T-helper 1 cell treated with Interleukin-12 subunit alpha and Interleukin-12 subunit beta and Interleukin-4 antibody, amounts not matched to agents 30 ng/mL and 1 ng/mL, for 36 hours (primary cell): ENCODE data around the gene PSMC1. TPM values are rescaled to one million over a fixed set of nuclear protein-coding genes. Genes with fewer than 3 reads are reported as not detected.
"Not testable (repeated sequence)": the region's sequence is repeated elsewhere in the genome, so short reads cannot be mapped to it uniquely, and the experiment has no call there.

Source experiments
- intact Hi-C: fragments of 100-400 bp; cut with micrococcal nuclease; formaldehyde crosslinking; loops from one replicate; pipeline ENCODE4 v1.15.1; 2024
- total RNA-seq: library from RNA; stranded (reverse); gene quantifications from 2 replicates; pipeline ENCODE4 v1.2.3, GENCODE V29; 2022

The PSMC1 gene
- 110 and 120 TPM in 2 replicates for total RNA-seq

DNA sequence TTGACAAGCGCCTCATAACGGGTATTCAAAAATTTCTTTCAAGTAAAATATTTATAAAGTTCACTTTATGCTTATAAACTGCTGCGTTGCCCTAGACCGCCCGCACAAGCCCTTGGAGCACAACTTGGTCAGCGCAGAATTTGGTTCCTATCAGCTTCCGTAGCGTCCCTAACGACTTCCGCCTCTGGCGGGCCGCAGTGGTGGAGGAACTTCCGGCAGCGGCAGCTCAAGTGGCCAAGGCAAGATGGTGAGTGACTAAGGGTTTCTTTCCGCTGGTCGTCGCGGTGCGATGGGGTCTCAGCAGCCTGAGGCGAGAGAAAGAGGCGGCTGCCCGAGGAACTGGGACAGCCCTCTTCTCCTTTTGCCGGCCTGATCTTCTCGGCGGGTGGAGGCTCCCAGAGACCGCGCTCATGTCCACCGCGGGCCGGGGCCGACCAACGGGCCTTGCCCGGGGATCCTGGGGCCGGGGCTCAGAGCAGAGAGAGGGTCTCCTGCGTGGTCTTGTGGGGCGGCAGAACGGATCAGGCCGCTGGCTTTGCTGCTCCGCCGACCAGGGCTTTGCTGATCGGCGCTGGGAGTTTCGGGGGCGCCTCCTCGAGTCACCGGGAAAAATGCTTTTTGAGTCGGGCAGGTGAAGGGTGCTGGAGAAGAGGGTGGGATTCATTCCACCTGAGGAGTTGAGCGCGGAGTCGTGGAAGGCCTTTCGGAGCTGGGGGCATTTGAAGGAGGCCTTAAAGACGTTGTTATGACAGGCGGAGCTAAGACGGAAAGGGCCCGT lies at the start of gene PSMC1:
Gene PSMC1, plus strand, starts transcription at position 200 of the 778 bp plus-strand sequence. Its CDS starts 45 bp downstream, at position 245.
- intact Hi-C loops = loop anchor here (1.0 to 5.0 kb wide), 11 partner anchors 22 to 1694 kb away; partner anchors contain the start of genes FOXN3, TDP1, TTC8 and ZC3H14

DNA sequence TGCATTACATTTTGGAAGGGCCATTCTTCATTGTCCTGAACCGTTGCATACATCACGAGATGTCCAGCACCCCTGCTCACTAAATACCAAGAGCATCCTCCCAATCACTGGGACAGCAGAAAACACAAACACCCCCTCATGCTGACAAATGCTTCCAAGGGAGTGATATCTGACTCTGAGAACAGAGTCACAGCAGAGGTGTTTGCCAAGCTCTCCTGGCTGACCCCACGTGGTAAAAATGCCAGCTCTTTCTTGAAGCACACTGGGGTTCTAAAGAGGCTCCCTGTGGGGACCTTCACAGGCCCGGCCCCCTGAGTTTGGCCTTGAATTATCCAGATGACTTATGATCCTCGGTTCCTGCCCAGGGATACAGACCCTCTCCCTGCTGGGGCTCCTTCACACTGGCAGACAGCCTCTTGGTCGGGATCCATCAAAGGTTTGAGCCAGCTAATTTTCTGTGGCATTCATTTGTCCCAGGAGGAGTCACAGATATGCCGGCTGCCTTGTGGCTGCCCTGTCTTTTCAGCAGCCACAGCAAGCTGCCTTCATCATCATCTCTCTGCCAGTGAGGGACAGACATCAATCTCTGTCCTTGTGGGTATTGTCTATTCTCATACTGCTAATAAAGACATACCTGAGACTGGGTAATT lies 43.1 kb upstream of the PSMC1 start:
- intact Hi-C loops = no loop called here

DNA sequence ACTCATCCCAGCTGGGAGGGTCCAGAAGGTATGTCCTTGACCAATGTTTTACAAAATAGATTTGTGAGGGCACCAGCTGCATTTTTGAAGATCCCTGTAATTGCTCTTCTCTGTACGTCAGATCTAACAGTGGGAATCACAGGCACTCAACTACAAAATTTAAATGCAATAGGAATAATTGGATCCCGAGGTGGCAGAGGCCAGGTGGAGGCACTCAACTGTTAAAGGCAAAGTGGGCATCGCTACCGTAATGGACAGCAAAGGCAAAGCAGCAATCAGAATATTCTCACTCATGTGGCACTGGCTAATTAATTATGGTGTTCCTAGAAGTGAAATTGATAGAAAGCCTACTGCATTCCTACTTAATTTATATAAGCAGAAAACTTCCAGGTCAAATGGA lies 27.9 kb upstream of the PSMC1 start:
- intact Hi-C loops = no loop called here

DNA sequence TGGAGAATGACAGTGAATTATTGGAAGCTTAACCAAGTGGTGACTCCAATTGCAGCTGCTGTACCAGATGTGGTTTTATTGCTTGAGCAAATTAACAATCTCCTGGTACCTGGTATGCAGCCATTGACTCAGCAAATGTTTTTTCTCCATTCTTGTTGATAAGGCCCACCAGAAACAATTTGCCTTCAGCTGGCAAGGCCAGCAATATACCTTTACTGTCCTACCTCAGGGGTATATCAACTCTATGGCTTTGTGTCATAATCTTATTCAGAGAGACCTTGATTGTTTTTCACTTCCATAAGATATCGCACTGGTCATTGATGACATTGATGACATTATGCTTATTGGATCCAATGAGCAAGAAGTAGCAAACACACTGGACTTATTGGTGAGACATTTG lies 26.4 kb upstream of the PSMC1 start:
- intact Hi-C loops = not testable (repeated sequence)

DNA sequence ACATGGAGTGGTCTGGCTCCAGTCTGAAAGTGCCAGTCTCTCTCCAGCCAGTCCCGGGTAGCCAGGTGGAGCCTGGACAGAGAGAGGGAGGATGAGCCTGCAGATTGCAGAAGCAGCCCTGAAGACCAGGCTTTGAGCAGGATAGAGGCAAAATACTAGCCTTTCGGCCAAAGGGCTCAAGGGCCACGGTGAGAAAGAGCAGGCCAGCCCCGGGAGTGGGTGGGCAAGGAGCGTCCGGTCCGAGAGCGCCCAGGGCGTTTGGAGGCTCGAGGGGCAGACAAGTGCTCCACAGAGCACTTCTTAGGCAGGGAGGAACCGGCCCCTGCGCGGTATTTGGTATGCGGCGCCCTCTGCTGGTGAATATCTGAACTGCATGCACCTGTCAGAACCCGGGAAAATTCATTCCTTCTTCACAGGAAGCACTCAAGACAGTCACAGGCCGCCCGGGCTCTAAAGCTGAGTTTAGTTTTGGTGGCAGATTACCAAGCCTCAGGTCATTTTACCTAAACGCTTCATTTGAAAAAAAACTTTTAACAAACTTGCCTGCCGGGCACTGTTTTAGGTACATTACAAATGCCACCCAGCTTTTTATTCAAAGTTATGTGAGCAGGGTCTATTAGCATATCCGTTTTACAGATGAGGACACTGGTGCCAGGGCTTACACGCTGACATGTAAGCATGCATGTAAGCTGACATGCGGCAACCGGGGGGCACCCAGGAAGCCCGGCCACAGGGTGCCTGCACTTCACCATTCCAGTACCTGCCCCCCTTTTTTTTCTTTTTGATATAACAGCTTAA lies 21.0 kb upstream of the PSMC1 start:
- intact Hi-C loops = loop anchor here (1.0 to 5.0 kb wide), 7 partner anchors 21 to 1208 kb away; partner anchors contain the start of genes EFCAB11 and PSMC1

DNA sequence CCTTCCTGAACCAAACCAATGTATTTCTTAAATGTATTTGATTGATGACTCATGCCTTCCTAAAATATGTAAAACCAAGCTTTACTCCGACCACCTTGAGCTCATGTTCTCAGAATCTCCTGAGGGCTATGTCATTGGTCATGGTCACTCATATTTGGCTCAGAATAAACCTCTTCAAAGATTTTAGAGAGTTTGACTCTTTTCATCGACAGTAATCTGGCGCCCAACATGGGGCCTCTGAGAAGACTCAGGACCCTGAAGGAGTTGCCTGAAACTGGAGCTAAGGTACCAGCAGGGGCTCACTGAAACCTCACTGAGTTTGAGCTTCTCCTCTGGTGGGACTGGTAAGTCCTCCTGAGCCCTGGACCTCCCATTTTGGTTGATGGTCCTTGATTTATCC lies 17.2 kb upstream of the PSMC1 start:
- intact Hi-C loops = loop anchor here (5.0 kb wide), 2 partner anchors 912 to 1212 kb away; no protein-coding TSS in a partner anchor

DNA sequence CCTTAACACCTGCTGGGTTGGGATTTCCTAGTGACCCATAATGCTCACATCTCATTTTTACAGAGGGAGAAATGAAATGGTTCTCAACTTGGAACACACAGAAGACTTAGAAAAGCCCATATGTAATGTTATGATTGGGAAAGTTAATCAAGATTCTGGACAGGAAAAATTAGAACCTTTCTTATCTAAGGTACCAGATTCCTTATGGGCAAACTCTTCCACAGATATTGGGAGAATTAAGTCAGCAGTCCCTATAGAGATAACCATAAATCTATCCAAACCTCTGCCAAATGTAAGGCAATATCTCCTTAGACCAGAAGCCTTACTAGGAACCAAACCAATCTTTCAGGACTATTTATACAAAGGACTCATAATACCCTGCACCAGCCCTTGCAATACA lies 13.9 kb upstream of the PSMC1 start:
- intact Hi-C loops = no loop called here

DNA sequence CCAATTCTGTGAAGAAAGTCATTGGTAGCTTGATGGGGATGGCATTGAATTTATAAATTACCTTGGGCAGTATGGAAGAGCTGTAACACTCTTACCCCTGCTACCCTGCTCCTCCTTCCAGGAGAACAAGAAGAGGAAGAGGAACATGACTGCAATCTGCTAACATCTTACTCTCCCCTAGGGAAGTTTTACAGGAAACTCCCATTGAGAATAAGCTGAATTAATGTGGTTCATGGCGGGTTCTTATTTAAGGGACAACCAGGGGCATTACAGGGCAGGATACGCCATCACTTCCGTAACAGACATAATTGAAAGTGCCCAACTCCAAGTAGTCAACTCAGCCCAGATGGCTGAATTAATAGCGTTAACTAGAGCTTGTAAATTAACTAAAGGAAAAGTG lies 9.4 kb upstream of the PSMC1 start:
- intact Hi-C loops = no loop called here

DNA sequence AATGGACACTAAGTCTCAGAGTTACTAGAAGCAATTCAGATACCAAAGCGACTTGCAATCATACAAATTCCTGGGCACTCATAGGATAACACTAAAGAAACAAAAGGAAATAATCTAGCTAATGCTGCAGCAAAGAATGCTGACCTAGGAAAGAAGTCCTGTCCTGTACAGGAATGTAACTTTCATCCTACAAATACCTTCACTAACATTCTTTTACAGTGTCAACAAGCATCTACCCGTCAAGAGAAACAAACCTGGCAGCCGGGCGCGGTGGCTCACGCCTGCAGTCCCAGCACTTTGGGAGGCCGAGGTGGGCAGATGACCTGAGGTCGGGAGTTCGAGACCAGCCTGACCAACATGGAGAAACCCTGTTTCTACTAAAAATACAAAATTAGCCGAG lies 8.9 kb upstream of the PSMC1 start:
- intact Hi-C loops = not testable (repeated sequence)

DNA sequence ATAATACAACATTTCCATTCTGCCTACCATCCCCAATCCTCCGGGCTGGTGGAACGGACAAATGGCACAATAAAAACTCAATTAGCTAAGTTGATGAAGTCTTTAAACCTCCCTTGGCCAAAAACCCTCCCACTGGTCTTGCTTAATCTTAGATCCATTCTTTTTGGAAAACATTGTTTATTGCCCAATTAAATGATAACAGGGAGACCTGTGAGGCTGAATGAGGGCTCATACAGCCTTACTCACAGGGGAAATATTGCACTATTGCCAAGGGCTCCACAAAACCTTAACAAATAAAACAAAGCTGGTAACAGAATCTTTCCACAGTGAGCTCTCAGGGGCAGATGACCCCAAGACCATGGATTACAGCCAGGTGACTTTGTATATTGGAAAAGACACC lies 7.8 kb upstream of the PSMC1 start:
- intact Hi-C loops = no loop called here

DNA sequence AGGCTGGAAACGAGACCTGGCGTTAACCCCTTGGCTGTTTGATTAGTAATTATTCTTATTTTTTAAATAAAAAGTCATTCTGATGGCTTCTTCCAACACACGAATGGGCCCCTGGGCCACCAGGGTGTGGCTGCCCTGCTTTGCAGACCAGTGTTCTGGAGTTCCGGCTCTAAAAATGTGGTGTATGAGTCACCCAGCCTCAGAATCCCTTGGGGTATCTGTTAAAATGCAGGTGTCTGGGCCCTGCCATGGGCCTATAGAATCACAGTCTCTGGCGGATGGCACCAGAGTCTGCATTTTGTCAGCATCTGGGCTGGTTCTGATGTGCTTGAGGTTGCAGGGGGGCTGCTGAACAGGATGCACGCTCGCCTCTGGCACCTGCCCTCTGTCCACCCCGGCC lies 2.5 kb upstream of the PSMC1 start:
- intact Hi-C loops = no loop called here

DNA sequence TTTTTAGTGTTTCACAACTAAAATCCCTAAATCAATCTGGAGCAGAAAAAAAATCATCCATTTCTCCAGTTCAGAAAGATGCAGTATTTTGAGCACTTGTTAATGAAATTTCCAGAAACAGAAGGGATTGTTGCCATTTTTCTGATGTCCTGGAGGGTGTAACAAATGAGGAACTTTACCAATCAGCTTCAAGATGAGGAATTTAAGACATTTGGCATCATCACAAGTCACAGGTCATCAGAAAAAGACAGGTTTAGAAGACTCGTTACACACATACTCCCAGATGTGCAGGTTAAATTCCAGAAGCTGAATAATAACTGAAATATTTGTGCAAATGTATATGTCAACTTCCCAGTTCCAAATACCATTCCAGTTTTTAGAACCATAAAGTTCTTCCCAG lies 482 bp upstream of the PSMC1 start:
- intact Hi-C loops = loop anchor here (1.0 to 5.0 kb wide), 11 partner anchors 21 to 1694 kb away; partner anchors contain the start of genes FOXN3, TDP1, TTC8 and ZC3H14

DNA sequence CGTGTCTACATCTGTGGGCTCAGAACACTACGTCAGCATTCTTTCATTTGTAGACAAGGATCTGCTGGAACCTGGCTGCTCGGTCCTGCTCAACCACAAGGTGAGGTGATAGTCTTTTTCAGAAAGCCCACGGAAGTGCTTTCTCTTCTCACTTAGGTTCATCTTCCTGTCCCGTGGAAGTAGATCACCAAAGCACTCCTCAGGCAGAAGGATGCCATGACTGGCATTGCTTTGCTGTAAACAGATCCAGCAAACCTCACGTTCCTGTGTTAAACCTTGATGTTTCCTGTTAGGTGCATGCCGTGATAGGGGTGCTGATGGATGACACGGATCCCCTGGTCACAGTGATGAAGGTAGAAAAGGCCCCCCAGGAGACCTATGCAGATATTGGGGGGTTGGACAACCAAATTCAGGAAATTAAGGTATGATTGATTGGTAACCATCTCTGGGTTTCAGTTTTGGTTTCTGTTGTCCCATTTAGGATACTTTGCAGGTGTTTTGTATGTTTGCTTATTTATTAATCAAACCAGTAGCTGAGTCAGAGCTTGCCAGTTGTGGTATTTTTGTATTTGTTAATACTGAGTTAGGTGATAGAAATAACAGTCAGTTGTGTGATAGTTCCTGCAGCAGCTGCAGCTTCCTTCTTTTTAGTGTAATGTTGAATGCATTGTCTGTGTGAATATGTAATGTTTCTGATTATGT lies 7.5 kb downstream of the PSMC1 start:
- intact Hi-C loops = no loop called here

DNA sequence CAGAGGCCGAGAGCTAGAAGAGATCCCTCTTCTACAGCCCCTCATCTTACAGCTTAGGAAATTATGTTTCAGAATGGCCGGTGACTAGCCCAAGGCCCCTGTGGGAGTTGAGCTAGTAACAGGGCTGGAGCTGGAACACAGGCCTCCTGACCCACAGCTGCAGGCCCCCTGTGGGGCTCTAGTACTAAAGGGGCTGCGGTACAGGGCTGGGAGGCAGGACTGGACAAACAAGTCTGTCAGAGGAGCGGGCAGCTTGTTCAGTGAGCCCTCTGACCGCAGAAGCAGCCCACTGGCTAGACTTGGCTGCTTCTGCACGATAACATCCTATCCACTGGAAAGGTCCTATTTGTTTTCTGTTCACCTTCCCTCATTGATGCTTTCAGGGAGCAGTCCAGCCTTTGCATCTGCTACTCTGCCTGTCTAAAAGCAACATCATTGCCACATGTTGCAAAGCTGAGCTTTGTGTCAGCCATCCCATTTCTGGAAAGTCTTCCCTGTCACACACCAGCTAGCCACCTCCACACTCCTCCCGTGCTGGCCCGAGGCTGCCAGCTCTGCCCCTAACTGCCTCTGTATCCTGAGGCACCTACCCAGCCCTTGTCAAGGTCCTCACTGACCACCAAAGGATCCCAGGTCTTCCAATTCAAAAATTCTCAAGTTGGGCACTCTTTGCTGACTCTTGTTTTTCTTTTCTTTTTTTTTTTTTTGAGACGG lies 10.2 kb downstream of the PSMC1 start:
- intact Hi-C loops = no loop called here

DNA sequence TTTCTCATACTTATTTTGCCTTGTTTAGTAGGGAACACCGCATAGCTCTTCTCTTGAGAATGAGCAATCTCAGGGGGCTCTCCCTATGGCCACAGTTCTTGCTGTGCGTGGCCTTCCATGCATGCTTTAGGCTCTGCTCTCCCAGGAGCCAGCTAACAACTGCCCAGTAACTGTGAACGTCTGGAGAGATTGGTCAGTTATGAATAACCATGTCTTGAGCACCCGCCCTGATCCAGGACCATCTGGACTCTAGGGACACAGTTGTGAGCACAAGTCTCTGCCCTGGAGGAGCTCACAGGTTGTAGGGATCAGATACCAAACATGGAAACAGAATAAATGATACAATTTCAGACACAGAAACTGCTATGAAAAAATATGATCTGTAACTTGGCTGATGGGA lies 12.1 kb downstream of the PSMC1 start:
- intact Hi-C loops = no loop called here

DNA sequence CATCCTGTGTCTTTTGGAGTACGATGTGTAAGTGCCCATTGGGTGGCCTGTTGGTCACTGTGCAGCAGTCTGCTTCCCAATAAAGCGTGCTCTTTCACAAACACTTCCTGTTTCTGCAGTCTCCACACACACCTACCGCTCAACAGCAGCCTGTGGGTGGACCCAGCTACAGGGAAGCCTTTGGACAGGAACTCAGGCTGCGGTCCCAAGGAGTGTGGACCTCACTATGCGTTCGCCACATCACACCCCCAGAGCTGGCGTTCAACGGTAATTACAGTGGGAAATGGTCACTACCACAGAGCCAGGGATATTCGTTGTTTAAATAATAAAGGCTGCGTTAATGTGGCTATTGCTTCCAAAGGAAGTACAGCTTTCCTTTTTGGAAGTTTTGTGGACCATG lies 16.2 kb downstream of the PSMC1 start:
- intact Hi-C loops = no loop called here

DNA sequence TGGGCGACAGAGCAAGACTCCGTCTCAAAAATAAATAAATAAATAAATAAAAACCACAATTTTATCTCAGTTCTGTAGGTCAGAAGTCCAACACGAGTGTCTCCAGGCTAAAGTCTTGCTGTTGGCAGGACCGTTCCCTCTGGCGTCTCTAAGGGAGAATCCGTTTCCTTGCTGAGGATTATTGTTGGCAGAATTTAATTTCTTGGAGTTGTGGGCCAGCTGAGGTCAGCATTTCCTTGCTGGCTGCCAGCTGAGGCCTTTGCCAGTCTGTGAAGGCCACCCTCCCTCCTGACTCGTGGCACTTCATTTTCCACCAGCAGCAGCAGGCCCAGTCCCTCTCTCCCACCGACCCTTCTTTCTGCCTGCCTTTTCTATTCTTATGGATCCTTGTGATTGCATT lies 17.2 kb downstream of the PSMC1 start:
- intact Hi-C loops = no loop called here

DNA sequence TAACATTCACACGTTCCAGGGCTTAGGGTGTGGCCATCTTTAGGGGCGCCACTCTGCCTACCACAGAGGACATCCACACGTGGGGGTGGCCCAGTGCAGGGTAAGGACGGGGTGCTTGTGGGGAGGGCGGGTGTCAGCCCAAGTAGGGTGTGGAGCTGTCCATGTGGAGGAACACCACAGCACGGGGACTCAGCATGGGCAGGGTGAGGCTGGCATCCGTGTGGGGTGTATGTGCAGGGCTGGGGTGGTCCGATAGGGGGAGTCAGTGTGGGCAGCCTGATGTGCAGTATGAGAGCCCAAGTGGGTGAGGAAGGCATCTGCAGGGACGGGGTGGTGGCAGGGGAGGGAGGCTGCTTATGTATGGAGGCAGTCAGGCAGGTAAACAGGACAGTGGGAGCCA lies 17.7 kb downstream of the PSMC1 start:
- intact Hi-C loops = no loop called here

DNA sequence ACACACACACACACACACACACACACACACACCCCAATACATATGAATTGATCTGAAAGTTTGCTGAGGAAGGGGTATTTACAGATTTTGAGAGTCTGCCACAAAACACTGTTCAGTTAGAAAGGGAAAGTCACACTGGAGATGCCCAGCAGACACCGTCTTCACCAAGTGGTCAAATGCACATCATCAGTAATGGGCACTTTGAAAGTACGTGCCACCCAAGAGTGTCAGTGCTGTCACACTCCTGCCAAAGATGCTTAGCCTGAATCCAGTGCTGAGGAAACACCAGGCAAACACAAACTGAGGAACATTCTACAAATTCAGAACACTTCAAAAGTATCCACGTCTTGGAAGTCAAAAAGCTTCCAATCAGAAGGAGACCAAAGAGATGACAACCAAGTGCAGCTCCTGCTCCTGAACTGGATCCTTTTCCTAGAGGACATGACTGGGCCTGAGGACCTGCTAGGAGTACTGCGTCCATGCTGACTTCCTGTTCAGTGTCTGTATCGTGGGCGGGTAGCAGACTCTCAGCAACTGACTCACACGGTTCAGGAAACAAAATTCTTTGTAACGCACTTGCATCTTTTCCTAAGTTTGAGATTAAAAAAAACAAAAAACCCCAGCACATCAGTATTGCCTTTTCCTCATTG lies 18.6 kb downstream of the PSMC1 start:
- intact Hi-C loops = no loop called here

DNA sequence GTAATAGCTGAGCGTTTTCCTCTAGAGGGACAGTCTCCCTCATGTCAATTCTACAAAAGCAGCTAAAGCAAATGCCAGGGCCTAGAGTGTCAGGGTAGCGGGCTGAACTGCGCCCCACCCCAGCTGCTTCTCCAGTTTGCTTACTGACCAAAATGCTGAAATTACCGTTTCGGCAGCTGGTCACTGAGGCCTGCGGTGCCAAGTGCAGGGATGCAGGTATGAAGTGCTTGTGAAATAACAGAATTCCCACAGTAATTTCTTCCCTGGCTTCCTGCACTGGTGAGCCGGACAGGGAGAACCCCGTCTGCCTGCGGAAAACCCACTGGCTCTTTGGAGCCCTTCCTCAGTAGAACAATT lies 19.1 kb downstream of the PSMC1 start:
- intact Hi-C loops = no loop called here
